T-helper 17 cell (primary cell): ENCODE data around the gene CLBA1. TPM values are rescaled to one million over a fixed set of nuclear protein-coding genes. Genes with fewer than 3 reads are reported as not detected.

Experiments used
- ATAC-seq: fragments of 150-1000 bp; cut with Tn5 transposase; 2 replicates; pipeline ENCODE4 v1.10.0; 2021; ENCODE audit warnings: mild to moderate bottlenecking, moderate library complexity
- DNase-seq, 3 donors: peaks; one replicate each; pipeline versions ENCODE4 v3.0.0 to v3.0.0-alpha.2; 2020 to 2021
- H3K9me3 ChIP-seq: one replicate; pipeline ENCODE4 v1.7.0; 2013; ENCODE audit warnings: low read length, mild to moderate bottlenecking; ENCODE audit not compliant: control insufficient read depth, poor library complexity, severe bottlenecking
- H3K27ac Mint-ChIP-seq: one replicate; pipeline ENCODE4 v1.8.0; 2022; ENCODE audit warnings: mild to moderate bottlenecking, moderate library complexity, mixed read lengths
- H3K27me3 Mint-ChIP-seq: one replicate; pipeline ENCODE4 v1.8.0; 2022; ENCODE audit warnings: mixed read lengths
- H3K36me3 Mint-ChIP-seq: one replicate; pipeline ENCODE4 v1.8.0; 2022; ENCODE audit warnings: low read depth, mixed read lengths
- H3K4me1 Mint-ChIP-seq: one replicate; pipeline ENCODE4 v1.8.0; 2022; ENCODE audit warnings: mild to moderate bottlenecking, mixed read lengths
- H3K4me3 Mint-ChIP-seq: one replicate; pipeline ENCODE4 v1.8.0; 2022; ENCODE audit warnings: mild to moderate bottlenecking, moderate library complexity, mixed read lengths
- total RNA-seq, 4 donors: library from RNA in 2 of 4; stranded (reverse) in 2 of 4; gene quantifications; one replicate each; pipeline ENCODE4 v1.2.3 and lab custom pipeline; 2022 to 2026

The CLBA1 gene
- total RNA-seq, 2 donors from 2014 or later = 1.6 to 4.4 TPM

DNA sequence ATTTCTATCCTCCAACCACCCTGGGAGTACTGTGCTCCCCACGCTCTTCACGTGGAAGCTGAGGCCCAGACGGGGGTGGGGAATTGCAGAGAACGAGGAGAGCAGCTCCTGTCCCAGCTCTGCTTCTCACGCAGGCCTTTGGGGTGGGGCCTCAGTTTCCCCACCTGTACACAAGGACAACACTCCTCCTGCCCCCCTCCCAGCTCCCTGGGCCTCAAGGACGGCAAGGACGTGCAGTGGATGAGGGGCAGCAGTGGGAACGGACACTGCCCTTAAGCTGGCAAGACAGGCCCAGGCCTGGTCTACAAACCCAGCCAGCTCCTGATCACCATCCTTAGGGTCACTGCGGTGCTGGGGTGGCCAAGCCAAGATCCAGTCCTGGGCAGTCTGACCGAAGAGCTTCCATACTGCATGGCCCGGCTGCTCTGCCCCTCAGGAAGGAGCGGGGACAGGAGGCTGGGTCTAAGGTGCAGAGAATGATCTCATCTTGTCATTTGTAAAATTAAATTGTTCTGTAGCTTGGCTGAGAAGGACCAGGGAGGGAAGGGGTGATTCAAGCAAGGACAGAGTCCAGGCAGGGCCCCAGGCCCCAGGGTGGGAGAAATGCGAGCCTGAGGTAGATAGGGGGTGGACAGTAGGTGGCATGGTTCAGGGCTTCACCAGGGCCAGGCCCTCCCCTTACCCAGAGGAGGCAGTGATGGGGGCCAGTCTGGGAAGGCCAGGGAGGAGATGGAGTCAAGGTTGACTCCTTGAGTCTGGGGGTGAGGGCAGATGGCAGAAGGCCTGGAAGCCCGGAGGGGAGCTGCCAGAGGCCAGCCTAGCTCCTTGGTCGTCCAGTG is 1.3 kb upstream of the CLBA1 start:
- DNase-seq (no peak), ATAC-seq (no peak)
- Mint-ChIP-seq H3K27ac (peak overlapping the region; percentile 81), H3K36me3 (peaks cover 3% of the 10 kb centered on the region), H3K4me1 (peaks cover 21% of the 10 kb centered on the region), H3K27me3 (peaks cover 13% of the 10 kb centered on the region), H3K4me3 (peak overlapping the region; percentile 77)
- no peaks in the 10 kb centered on the region for H3K9me3 ChIP-seq

DNA sequence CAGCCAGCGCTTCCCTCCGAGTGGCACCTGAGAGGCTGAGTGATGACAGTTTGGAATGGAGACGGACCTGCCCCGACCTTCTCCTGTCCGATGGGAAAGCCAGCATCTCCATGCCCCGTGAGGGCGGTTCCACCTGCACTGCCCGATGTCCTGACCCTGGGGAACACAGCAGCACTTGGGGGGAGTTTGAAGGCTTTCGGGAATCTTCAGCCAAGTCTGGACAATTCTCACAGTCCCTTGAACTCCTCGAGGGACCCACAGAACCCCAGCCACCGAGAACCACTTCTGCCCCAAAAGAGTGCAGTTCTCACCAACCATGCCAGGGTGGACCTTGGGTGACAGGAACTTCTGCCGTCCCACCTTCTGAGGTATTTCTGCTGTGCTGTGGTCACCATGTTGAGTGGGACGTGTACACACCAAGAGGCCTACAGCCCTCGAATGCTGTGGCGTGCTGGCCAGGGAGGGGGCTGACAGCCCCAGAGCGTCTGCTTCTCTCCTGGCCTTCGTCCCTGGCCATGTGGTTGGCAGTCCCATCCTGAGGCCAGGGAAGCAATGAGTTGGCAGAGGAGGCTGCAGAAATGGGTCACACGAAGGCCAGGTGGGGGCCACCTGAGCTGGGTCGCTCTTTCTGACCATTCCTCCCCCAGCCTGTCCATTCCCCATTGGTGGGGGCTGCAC is 1.0 kb downstream of the CLBA1 start:
- DNase-seq = no peak

DNA sequence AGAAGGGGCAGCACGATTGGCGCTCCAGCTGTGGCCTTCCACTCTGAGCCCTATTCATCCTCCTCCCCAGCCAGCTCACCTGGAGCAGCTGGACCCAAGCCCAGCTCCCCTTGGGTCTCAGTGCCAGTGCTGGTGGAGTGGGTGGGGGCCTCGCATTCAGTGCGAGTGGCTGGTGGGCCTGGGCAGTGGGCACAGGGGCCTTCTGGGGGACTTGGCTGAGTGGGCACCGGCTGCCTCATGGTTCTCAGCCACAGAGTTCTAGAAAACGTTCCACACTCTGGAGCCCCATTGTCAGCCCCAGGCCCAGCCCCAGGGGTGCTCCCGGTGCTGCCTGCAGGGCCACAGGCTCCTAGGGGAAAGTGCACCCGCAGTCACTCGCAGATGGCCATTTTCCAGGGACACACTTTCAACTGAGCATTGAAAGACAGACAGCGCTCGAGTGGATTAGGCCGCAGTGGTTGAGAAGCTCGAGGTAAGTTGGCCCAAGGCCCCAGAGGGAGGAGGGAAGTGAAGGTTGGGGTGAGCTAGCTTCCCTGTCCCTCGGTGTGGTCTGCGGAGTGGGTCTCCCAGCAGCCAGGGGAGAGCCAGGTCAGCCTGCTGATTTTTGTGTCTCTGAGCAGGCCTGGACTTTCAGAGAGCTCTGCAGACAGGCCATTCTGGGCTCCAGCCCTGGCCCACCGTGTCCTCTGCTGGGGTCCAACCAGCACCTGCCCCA is 3.8 kb downstream of the CLBA1 start:
- Mint-ChIP-seq H3K4me3 (no peak overlapping the region), H3K27ac (no peak overlapping the region), H3K36me3 (peaks cover 3% of the 10 kb centered on the region), H3K27me3 (peaks cover 5% of the 10 kb centered on the region), H3K4me1 (peaks cover 13% of the 10 kb centered on the region)
- ATAC-seq (no peak), DNase-seq (no peak)
- H3K9me3 ChIP-seq = no peaks in the 10 kb centered on the region

More for the DNA sequence above, 1.0 kb downstream of the CLBA1 start:
- no peaks in the 10 kb centered on the region for H3K36me3 Mint-ChIP-seq
- peak overlapping the region; percentile 77 for H3K27ac Mint-ChIP-seq
- peak overlapping the region; percentile 66 for H3K4me3 Mint-ChIP-seq
- H3K27me3 Mint-ChIP-seq = peaks cover 5% of the 10 kb centered on the region
- H3K4me1 Mint-ChIP-seq = peaks cover 13% of the 10 kb centered on the region
- ATAC-seq = no peak
- no peaks in the 10 kb centered on the region for H3K9me3 ChIP-seq

DNA sequence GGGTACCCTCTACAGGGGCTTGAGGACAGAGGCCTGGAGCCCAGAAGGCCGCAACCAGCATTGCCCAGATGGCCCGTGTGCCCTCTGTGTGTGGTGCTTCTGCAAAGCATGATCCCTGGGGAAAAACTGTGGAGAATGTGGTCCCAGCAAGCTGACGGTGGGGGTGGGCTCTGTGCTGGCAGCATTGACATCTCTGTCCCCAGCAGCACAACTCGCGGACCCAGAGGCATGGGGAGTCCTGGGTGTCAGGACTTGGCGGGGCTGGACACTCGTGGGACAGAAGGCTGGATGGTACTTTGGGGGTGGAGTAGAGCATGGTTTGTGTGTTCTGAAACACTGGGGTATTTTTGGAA is 4.3 kb downstream of the CLBA1 start:
- H3K27ac Mint-ChIP-seq = no peak overlapping the region
- peaks cover 5% of the 10 kb centered on the region for H3K27me3 Mint-ChIP-seq
- ATAC-seq = no peak
- no peak overlapping the region for H3K4me3 Mint-ChIP-seq
- H3K36me3 Mint-ChIP-seq = peaks cover 3% of the 10 kb centered on the region
- no peak for DNase-seq
- H3K9me3 ChIP-seq = no peaks in the 10 kb centered on the region
- H3K4me1 Mint-ChIP-seq = peaks cover 7% of the 10 kb centered on the region

DNA sequence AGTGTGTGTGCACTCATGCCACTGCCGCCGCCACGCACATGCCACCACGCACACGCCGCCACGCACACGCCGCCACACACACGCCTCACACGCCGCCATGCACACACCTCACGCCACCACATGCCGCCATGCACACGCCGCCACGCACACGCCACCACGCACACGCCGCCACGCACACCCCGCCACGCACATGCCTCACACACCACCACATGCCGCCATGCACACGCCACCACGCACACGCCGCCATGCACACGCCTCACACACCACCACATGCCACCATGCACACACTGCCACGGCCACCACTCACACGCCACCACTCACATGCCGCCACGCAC is 6.3 kb downstream of the CLBA1 start:
- Mint-ChIP-seq H3K27ac (no peak overlapping the region), H3K36me3 (peaks cover 3% of the 10 kb centered on the region), H3K27me3 (peaks cover 5% of the 10 kb centered on the region), H3K4me1 (peaks cover 7% of the 10 kb centered on the region), H3K4me3 (no peak overlapping the region)
- no peaks in the 10 kb centered on the region for H3K9me3 ChIP-seq
- ATAC-seq (no peak), DNase-seq (no peak)

DNA sequence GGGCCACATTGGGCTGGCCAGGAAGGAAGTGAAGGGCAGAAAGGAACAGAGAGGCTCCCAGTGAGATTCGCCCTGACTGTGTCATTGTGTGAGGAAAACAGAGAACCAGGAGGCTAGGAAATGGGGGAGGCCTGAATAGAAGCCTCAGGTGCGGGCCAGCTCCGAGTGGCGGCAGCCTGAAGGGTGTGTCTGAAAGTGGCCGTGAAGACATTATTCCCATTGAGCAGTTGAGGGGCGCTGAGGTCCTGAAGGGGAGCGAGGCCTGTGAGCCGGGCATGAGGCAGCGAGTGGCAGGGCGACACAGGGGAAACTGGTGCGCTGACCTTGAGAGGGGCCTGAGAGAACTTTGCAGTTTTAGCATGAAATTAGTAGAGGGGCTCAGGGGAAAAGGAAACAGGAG is 6.9 kb downstream of the CLBA1 start:
- ATAC-seq (no peak), DNase-seq (no peak)
- Mint-ChIP-seq H3K4me1 (peaks cover 4% of the 10 kb centered on the region), H3K27me3 (no peaks in the 10 kb centered on the region), H3K27ac (no peak overlapping the region), H3K36me3 (peaks cover 4% of the 10 kb centered on the region), H3K4me3 (no peak overlapping the region)
- H3K9me3 ChIP-seq = no peaks in the 10 kb centered on the region

DNA sequence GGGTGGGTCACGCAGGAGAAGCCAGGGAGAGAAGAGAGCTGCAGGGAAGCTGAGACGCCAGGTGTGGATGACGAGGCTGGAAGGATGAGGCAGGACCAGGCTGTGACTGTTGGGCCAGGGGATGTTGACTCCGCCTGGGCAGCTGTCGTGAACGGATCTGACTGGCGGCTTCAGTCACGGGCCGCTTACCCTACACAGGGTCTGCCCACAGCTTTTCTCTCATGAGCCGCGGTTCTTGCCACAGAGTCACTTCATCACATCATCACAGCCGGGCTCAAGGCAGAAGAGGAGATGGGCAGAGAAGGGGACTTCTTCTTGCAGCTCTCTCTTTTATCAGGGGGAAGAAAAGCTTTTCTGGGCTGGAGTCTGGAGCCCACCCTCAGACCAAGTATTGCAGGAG is 7.7 kb downstream of the CLBA1 start:
- Mint-ChIP-seq H3K4me1 (peaks cover 4% of the 10 kb centered on the region), H3K27me3 (no peaks in the 10 kb centered on the region), H3K4me3 (no peak overlapping the region), H3K36me3 (peaks cover 4% of the 10 kb centered on the region), H3K27ac (no peak overlapping the region)
- ATAC-seq (no peak), DNase-seq (no peak)
- no peaks in the 10 kb centered on the region for H3K9me3 ChIP-seq

DNA sequence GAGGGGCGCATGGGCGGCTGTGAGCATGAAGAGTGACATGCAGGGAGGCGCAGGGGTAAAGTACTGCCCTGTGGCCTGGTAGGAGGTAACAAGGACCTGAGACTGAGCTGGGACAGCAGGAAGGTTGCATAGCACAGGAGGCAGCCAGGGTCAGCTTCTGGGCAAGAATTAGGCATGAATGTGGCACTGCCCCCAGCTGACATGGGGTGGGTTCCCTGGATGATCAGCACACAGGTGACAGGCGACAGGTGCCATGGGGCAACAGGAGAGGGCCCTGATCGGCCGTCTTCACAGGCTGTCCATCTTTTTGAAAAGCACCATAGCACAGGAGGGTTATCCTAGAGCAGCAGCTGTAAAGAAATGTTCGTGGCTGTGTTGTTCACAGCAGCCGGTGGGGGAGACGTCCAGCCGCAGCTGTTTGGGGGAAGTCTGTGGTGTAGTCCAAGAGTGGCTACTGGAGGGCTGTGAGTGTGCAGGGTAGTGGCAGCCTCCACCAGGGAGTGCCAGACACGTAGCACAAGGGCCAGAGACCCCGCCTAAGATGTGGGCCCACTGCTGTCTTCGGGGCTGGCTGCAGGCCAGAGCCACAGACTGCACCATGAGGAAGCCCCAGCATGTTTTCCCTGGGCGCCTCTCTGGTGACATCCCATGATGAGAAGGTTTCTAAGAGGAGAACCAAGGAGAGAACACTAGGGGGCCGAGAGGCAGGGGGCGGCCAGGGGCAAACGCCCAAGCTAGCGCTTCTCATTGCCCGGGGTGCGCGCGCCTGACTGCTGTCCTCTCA is 8.4 kb downstream of the CLBA1 start:
- no peaks in the 10 kb centered on the region for H3K27me3 Mint-ChIP-seq
- no peaks in the 10 kb centered on the region for H3K9me3 ChIP-seq
- no peak for DNase-seq
- peaks cover 4% of the 10 kb centered on the region for H3K4me1 Mint-ChIP-seq
- H3K27ac Mint-ChIP-seq = no peak overlapping the region
- no peak overlapping the region for H3K4me3 Mint-ChIP-seq
- H3K36me3 Mint-ChIP-seq = peaks cover 4% of the 10 kb centered on the region
- no peak for ATAC-seq

DNA sequence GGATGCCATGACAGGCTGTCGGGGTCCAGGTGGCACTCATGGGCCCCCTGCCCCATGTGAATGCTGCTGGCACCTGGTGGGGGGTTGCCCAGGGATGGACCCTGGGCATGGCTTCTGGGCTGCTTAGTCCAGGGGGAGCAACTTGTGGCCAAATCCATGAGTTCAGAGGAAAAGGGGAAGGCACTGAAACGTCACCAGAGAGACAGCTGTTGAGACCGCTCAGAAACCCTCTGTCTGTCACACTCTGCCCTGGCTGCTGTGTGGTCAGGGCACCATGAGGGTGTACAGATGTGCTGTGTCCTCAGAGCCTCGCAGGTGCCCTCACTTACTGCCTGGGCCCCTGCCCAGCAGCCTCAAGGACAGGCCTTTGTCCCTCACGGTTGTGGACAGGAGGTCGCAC is 9.4 kb downstream of the CLBA1 start:
- ATAC-seq (no peak), DNase-seq (no peak)
- Mint-ChIP-seq H3K27ac (no peak overlapping the region), H3K4me1 (peaks cover 4% of the 10 kb centered on the region), H3K4me3 (no peak overlapping the region), H3K27me3 (no peaks in the 10 kb centered on the region), H3K36me3 (peaks cover 4% of the 10 kb centered on the region)
- no peaks in the 10 kb centered on the region for H3K9me3 ChIP-seq

DNA sequence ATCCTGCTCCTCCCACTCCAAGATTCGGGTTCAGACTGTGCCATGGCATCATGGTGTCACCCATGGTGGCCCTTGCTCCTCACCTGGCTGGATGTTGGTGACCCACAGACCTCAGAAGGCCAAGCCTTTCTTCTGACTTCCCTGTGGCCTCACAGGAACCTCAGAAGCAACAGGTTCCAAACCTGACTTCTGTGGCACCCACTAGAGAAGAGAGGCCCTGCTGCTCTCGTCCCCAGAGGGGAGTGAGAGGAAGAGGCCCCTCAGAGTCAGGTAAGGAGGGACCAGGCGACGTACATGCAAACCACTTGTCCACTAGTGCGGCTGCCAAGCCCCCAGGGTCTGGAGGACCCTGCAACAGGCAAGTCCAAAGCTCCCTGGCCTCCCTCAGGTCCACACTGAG is 10.4 kb downstream of the CLBA1 start:
- H3K4me3 Mint-ChIP-seq = no peak overlapping the region
- H3K9me3 ChIP-seq = no peaks in the 10 kb centered on the region
- peaks cover 4% of the 10 kb centered on the region for H3K4me1 Mint-ChIP-seq
- peaks cover 4% of the 10 kb centered on the region for H3K36me3 Mint-ChIP-seq
- no peak overlapping the region for H3K27ac Mint-ChIP-seq
- H3K27me3 Mint-ChIP-seq = no peaks in the 10 kb centered on the region
- no peak for DNase-seq
- ATAC-seq = no peak

DNA sequence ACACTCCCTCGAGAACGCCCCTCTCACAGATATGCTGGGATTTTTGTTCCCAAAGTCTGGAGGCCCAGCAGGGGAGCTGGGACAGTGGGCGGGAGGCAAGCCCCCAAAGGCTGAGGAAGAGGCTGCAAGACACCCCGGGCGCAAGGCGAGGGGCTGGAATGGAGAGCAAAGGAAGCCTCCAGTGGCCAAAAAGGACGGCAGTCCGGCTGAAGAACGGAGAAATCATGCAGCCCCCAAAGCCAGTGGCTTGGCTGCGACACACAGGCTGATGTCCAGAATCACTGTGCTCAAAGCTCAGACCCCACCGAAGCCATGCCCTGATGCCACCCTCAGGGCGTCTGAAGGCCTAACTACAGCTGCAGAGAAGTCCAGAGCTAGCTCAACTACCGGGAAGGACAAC is 10.9 kb downstream of the CLBA1 start:
- Mint-ChIP-seq H3K27ac (no peak overlapping the region), H3K27me3 (no peaks in the 10 kb centered on the region), H3K36me3 (peaks cover 4% of the 10 kb centered on the region), H3K4me1 (peaks cover 4% of the 10 kb centered on the region), H3K4me3 (no peak overlapping the region)
- ATAC-seq = no peak
- DNase-seq = no peak
- no peaks in the 10 kb centered on the region for H3K9me3 ChIP-seq

DNA sequence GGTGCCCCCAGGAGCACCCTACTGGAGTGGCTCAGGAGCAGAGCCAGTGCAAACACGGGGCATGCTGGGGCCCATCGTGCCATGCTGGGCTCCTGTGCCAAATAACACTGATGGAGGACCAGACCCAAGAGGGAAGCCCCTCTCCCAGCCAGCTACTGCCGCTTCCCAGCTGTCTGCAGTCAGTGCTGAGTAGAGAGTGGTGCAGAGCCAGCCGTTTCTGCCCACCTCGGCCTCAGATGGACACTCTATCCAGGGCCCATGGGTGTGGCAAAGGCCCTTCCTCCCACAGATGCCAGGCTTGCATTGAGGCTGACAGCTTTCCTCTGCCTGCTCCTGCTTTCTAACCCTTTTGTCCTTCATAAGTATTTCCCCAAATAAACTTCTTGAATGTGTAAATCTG is 13.2 kb downstream of the CLBA1 start:
- H3K9me3 ChIP-seq = no peaks in the 10 kb centered on the region
- Mint-ChIP-seq H3K4me1 (no peaks in the 10 kb centered on the region), H3K36me3 (peaks cover 2% of the 10 kb centered on the region), H3K4me3 (no peak overlapping the region), H3K27me3 (no peaks in the 10 kb centered on the region), H3K27ac (no peak overlapping the region)
- no peak for ATAC-seq
- no peak for DNase-seq

DNA sequence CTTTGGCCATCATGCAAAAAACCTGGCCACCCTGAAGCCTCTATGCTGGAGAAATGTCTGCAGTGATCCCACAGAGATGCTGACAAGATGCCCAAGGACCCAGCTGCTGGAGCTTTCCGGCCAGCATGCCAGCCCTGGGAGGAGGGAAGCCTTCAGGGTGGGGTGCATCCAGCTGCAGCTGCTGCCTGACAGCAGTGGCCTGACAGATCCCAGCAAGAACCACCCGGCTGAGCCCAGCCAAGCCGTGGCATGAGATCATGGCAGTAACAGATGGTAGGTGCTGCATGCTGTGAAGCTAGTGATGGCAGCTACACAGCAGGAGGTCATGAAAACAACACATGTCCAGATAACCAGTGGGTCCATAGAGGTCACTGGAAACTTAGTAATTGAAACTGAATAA is 13.8 kb downstream of the CLBA1 start:
- no peak for ATAC-seq
- H3K36me3 Mint-ChIP-seq = peaks cover 2% of the 10 kb centered on the region
- no peaks in the 10 kb centered on the region for H3K27me3 Mint-ChIP-seq
- no peak overlapping the region for H3K27ac Mint-ChIP-seq
- no peaks in the 10 kb centered on the region for H3K4me1 Mint-ChIP-seq
- H3K9me3 ChIP-seq = no peaks in the 10 kb centered on the region
- H3K4me3 Mint-ChIP-seq = no peak overlapping the region
- DNase-seq = no peak
